GM12878 (cell line): ENCODE measurements around the gene SLC29A1. TPM values are rescaled to one million over a fixed set of nuclear protein-coding genes. Genes with fewer than 3 reads are reported as not detected.
A peak's percentile ranks its signal among the peaks of the same experiment; 100 is the strongest.

Experiments
- CHD4 ChIP-seq: fragments of 200-600 bp; sonication (generic); IDR thresholded peaks from 2 replicates; pipeline ENCODE4 v1.6.1; 2016; ENCODE audit warnings: mild to moderate bottlenecking
- CREB1 ChIP-seq: IDR thresholded peaks from 2 replicates; pipeline ENCODE4 v1.6.1; 2012; ENCODE audit warnings: low read depth, mild to moderate bottlenecking, inconsistent platforms
- IKZF2 ChIP-seq, 2 experiments: fragments of 450-650 bp; IDR thresholded peaks; 2 replicates each; pipeline ENCODE4 v1.6.1; 2017; ENCODE audit warnings: mild to moderate bottlenecking in 2 of 2, moderate library complexity in 2 of 2
- JUND ChIP-seq: IDR thresholded peaks from 2 replicates; pipeline ENCODE4 v1.6.1; 2012; ENCODE audit warnings: low read depth, mild to moderate bottlenecking, low read length, improper control_type of control experiment, moderate library complexity
- NR2C1 ChIP-seq: fragments of 450-650 bp; IDR thresholded peaks from 2 replicates; pipeline ENCODE4 v1.6.1; 2017; ENCODE audit warnings: antibody characterized with exemption, mild to moderate bottlenecking, moderate library complexity
- RAD51 ChIP-seq: fragments of 450-650 bp; IDR thresholded peaks from 2 replicates; pipeline ENCODE4 v1.6.1; 2016; ENCODE audit warnings: moderate library complexity, mild to moderate bottlenecking, inconsistent platforms
- RCOR1 ChIP-seq: conservative IDR thresholded peaks from 2 replicates; pipeline ENCODE4 v1.6.1; 2012; ENCODE audit warnings: low read depth, low read length, improper control_type of control experiment
- RUNX3 ChIP-seq: IDR thresholded peaks from 2 replicates; pipeline ENCODE4 v1.6.1; 2012; ENCODE audit warnings: low read length, inconsistent platforms
- SP1 ChIP-seq: IDR thresholded peaks from one replicate; pipeline ENCODE4 v1.6.1; 2011; ENCODE audit warnings: low read depth, low read length
- WRNIP1 ChIP-seq: IDR thresholded peaks from 2 replicates; pipeline ENCODE4 v1.6.1; 2011; ENCODE audit warnings: low read depth, low read length, improper control_type of control experiment, borderline replicate concordance
- ZNF622 ChIP-seq: fragments of 450-650 bp; IDR thresholded peaks from 2 replicates; pipeline ENCODE4 v1.6.1; 2017; ENCODE audit warnings: mild to moderate bottlenecking, inconsistent platforms
- polyA plus RNA-seq, 11 experiments: library from polyadenylated mRNA; depleted of rRNA in 4 of 11; unstranded in 6 of 11; stranded (reverse) in 5 of 11; fragments of >200 nt; fragmentation: Nextera tagmentation in 4 of 11; fragmentation: Illumina TruSeq in 1 of 11; extraction: Ambion mirVana in 4 of 11; extraction: Trizol in 1 of 11; gene quantifications; 1 replicate in 1 of 11; 2 replicates in 10 of 11; pipeline versions ENCODE4 v1.2.1 to v1.2.3, GENCODE V29; 2011 to 2016; ENCODE audit warnings: inconsistent platforms in 2 of 11, missing spikeins in 2 of 11, low read depth in 1 of 11
- total RNA-seq, 4 experiments: library from RNA; depleted of rRNA in 3 of 4; stranded (reverse); fragments of >200 nt in 3 of 4; fragmentation: Illumina TruSeq in 1 of 4; extraction: Trizol in 1 of 4; gene quantifications; 2 replicates each; pipeline versions ENCODE4 v1.2.1 to v1.2.3, GENCODE V29; 2013 to 2021
- TF ChIP-seq, protein P1 (sequence below): IDR thresholded peaks from 2 replicates; pipeline ENCODE4 v1.6.1; 2012; ENCODE audit warnings: low read depth, low read length, improper control_type of control experiment
- TF ChIP-seq, protein P2 (sequence below): fragments of 450-650 bp; IDR thresholded peaks from 2 replicates; pipeline ENCODE4 v1.6.1; 2018; ENCODE audit warnings: mild to moderate bottlenecking, low read depth, moderate library complexity; ENCODE audit not compliant: partially characterized antibody
- TF ChIP-seq, protein P3 (sequence below): fragments of 450-650 bp; IDR thresholded peaks from 2 replicates; pipeline ENCODE4 v1.6.1; 2016; ENCODE audit warnings: mild to moderate bottlenecking, moderate library complexity, borderline replicate concordance
- TF ChIP-seq, protein P4 (sequence below): fragments of 450-650 bp; formaldehyde crosslinking; IDR thresholded peaks from 2 replicates; pipeline ENCODE4 v1.4.0; 2020; ENCODE audit warnings: mild to moderate bottlenecking, moderate library complexity
- TF ChIP-seq, protein P5 (sequence below): fragments of 450-650 bp; conservative IDR thresholded peaks from 2 replicates; pipeline ENCODE4 v1.6.1; 2017; ENCODE audit warnings: mild to moderate bottlenecking, moderate library complexity

Gene SLC29A1
- total and polyA plus RNA-seq, 10 of the 15 experiments (the other 5 are each of a cell fraction or from before 2014, with no cell fraction given), result 10.0 to 132 (median 93.4) TPM

DNA sequence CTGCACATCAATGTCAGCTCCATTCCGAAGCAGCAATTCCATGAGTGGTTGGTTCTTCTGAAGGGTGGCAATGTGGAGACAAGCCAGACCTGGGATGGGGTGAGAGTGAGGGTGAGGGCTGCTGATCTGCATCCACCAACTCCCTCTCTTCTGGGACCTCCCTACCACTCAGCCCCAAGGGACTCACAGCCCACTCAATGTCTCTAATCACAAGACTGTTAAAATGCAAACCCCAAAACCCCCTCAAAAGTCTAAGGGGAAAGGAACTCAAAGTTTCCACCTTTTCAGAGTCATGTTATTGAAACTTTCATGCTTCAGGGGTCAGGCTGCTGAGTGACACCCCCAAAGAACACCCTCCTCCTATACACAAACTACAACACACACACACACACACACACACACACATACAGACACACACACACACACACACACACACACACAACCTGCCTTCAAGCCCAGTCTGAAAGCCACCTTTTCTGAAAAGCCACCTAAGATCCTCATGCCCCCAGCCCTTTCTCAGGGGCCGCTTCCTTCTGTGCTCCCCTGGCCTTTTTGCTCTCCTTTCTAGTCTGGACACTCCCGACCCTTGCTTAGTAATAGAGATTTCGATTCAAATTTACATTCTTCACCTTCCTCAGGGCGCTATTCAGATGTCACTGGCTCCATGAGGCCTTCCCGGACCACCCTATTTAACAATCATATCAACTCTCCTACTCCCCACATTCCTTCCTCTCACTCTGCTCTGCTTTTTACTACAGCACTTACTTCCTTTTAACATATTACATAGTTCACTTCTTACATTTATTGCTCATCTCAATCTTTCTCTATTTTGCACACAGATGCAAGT is 37.3 kb downstream of the SLC29A1 start (continued):
- TF ChIP-seq, protein P1, sequence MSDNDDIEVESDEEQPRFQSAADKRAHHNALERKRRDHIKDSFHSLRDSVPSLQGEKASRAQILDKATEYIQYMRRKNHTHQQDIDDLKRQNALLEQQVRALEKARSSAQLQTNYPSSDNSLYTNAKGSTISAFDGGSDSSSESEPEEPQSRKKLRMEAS, result no peak
- TF ChIP-seq, protein P2, sequence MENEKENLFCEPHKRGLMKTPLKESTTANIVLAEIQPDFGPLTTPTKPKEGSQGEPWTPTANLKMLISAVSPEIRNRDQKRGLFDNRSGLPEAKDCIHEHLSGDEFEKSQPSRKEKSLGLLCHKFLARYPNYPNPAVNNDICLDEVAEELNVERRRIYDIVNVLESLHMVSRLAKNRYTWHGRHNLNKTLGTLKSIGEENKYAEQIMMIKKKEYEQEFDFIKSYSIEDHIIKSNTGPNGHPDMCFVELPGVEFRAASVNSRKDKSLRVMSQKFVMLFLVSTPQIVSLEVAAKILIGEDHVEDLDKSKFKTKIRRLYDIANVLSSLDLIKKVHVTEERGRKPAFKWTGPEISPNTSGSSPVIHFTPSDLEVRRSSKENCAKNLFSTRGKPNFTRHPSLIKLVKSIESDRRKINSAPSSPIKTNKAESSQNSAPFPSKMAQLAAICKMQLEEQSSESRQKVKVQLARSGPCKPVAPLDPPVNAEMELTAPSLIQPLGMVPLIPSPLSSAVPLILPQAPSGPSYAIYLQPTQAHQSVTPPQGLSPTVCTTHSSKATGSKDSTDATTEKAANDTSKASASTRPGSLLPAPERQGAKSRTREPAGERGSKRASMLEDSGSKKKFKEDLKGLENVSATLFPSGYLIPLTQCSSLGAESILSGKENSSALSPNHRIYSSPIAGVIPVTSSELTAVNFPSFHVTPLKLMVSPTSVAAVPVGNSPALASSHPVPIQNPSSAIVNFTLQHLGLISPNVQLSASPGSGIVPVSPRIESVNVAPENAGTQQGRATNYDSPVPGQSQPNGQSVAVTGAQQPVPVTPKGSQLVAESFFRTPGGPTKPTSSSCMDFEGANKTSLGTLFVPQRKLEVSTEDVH, result peak; percentile 18
- TF ChIP-seq JUND, result no peak
- peak; percentile 58 for TF ChIP-seq RAD51
- TF ChIP-seq, protein P3, sequence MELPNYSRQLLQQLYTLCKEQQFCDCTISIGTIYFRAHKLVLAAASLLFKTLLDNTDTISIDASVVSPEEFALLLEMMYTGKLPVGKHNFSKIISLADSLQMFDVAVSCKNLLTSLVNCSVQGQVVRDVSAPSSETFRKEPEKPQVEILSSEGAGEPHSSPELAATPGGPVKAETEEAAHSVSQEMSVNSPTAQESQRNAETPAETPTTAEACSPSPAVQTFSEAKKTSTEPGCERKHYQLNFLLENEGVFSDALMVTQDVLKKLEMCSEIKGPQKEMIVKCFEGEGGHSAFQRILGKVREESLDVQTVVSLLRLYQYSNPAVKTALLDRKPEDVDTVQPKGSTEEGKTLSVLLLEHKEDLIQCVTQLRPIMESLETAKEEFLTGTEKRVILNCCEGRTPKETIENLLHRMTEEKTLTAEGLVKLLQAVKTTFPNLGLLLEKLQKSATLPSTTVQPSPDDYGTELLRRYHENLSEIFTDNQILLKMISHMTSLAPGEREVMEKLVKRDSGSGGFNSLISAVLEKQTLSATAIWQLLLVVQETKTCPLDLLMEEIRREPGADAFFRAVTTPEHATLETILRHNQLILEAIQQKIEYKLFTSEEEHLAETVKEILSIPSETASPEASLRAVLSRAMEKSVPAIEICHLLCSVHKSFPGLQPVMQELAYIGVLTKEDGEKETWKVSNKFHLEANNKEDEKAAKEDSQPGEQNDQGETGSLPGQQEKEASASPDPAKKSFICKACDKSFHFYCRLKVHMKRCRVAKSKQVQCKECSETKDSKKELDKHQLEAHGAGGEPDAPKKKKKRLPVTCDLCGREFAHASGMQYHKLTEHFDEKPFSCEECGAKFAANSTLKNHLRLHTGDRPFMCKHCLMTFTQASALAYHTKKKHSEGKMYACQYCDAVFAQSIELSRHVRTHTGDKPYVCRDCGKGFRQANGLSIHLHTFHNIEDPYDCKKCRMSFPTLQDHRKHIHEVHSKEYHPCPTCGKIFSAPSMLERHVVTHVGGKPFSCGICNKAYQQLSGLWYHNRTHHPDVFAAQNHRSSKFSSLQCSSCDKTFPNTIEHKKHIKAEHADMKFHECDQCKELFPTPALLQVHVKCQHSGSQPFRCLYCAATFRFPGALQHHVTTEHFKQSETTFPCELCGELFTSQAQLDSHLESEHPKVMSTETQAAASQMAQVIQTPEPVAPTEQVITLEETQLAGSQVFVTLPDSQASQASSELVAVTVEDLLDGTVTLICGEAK, result no peak; the same call in 1 of the 2 replicates
- TF ChIP-seq, protein P4, sequence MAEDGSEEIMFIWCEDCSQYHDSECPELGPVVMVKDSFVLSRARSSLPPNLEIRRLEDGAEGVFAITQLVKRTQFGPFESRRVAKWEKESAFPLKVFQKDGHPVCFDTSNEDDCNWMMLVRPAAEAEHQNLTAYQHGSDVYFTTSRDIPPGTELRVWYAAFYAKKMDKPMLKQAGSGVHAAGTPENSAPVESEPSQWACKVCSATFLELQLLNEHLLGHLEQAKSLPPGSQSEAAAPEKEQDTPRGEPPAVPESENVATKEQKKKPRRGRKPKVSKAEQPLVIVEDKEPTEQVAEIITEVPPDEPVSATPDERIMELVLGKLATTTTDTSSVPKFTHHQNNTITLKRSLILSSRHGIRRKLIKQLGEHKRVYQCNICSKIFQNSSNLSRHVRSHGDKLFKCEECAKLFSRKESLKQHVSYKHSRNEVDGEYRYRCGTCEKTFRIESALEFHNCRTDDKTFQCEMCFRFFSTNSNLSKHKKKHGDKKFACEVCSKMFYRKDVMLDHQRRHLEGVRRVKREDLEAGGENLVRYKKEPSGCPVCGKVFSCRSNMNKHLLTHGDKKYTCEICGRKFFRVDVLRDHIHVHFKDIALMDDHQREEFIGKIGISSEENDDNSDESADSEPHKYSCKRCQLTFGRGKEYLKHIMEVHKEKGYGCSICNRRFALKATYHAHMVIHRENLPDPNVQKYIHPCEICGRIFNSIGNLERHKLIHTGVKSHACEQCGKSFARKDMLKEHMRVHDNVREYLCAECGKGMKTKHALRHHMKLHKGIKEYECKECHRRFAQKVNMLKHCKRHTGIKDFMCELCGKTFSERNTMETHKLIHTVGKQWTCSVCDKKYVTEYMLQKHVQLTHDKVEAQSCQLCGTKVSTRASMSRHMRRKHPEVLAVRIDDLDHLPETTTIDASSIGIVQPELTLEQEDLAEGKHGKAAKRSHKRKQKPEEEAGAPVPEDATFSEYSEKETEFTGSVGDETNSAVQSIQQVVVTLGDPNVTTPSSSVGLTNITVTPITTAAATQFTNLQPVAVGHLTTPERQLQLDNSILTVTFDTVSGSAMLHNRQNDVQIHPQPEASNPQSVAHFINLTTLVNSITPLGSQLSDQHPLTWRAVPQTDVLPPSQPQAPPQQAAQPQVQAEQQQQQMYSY, result no peak
- no peak for TF ChIP-seq SP1
- TF ChIP-seq ZNF622, result no peak
- TF ChIP-seq RCOR1, result no peak
- no peak for TF ChIP-seq WRNIP1
- TF ChIP-seq NR2C1, result no peak; the same call in 1 of the 2 replicates
- no peak for TF ChIP-seq CREB1
- no peak for TF ChIP-seq RUNX3
- TF ChIP-seq, protein P5, sequence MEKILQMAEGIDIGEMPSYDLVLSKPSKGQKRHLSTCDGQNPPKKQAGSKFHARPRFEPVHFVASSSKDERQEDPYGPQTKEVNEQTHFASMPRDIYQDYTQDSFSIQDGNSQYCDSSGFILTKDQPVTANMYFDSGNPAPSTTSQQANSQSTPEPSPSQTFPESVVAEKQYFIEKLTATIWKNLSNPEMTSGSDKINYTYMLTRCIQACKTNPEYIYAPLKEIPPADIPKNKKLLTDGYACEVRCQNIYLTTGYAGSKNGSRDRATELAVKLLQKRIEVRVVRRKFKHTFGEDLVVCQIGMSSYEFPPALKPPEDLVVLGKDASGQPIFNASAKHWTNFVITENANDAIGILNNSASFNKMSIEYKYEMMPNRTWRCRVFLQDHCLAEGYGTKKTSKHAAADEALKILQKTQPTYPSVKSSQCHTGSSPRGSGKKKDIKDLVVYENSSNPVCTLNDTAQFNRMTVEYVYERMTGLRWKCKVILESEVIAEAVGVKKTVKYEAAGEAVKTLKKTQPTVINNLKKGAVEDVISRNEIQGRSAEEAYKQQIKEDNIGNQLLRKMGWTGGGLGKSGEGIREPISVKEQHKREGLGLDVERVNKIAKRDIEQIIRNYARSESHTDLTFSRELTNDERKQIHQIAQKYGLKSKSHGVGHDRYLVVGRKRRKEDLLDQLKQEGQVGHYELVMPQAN, result no peak
- no peak for TF ChIP-seq CHD4
- TF ChIP-seq IKZF2 (IDR thresholded peaks at IDR 0.05), result peak; percentile 93 to 97; a peak in 3 of 4 replicates
